Sigmoid colon (tissue), 4 donors: ENCODE results near the gene ZNF205.

Source experiments
- CTCF ChIP-seq, 4 experiments: fragments of 450-650 bp in 3 of 4; fragments of 200-600 bp in 1 of 4; IDR thresholded peaks; one replicate each; pipeline ENCODE4 v1.5.1; 2016 to 2019; ENCODE audit warnings: antibody characterized with exemption in 4 of 4, mild to moderate bottlenecking in 3 of 4, moderate library complexity in 2 of 4
- POLR2AphosphoS5 ChIP-seq, 4 donors: sonication (generic); formaldehyde crosslinking; IDR thresholded peaks; one replicate each; pipeline ENCODE4 v1.6.1; 2017; ENCODE audit warnings: antibody characterized with exemption in 4 of 4

- no peak for TF ChIP-seq CTCF (IDR thresholded peaks at IDR 0.05)
- TF ChIP-seq POLR2AphosphoS5 (IDR thresholded peaks at IDR 0.05): no peak
Observed at GRCh38 chr16:3161235-3162018, 49.0 kb downstream of the ZNF205 start.
